HG03139 (cell line): ENCODE data around the gene CRTC1.
"Not testable (repeated sequence)": the region's sequence is repeated elsewhere in the genome, so short reads cannot be mapped to it uniquely, and the experiment has no call there.

Source experiments
- ATAC-seq: cut with Tn5 transposase; IDR thresholded peaks from one replicate; pipeline ENCODE4 v1.9.1; 2021; ENCODE audit not compliant: unreplicated experiment

Gene CRTC1

GRCh38 chr19:18668744-18669523 is 14.5 kb upstream of the CRTC1 start:
- ATAC-seq, result no peak

- no peak for ATAC-seq
These were observed 14.0 kb upstream of the CRTC1 start for GRCh38 chr19:18669524-18669817.

- ATAC-seq, result no peak
These were observed 13.6 kb upstream of the CRTC1 start for GRCh38 chr19:18669883-18670282.

- no peak for ATAC-seq
These were observed 13.2 kb upstream of the CRTC1 start for GRCh38 chr19:18670312-18670711.

- ATAC-seq, result no peak
These were observed 12.0 kb upstream of the CRTC1 start for GRCh38 chr19:18671303-18672043.

GRCh38 chr19:18672044-18672451 is 11.4 kb upstream of the CRTC1 start:
- ATAC-seq, result no peak

- no peak for ATAC-seq
These were observed 10.7 kb upstream of the CRTC1 start for GRCh38 chr19:18672606-18673337.

GRCh38 chr19:18674616-18675015 is 8.9 kb upstream of the CRTC1 start:
- ATAC-seq, result no peak

GRCh38 chr19:18675779-18676178 is 7.7 kb upstream of the CRTC1 start:
- no peak for ATAC-seq

- no peak for ATAC-seq
These were observed 6.8 kb upstream of the CRTC1 start for GRCh38 chr19:18676692-18677091.

GRCh38 chr19:18677156-18677555 is 6.3 kb upstream of the CRTC1 start:
- no peak for ATAC-seq

- not testable (repeated sequence) for ATAC-seq
These were observed 3.3 kb upstream of the CRTC1 start for GRCh38 chr19:18680148-18680547.

- no peak for ATAC-seq
These were observed 722 bp upstream of the CRTC1 start for GRCh38 chr19:18682807-18683108.

GRCh38 chr19:18683958-18684641 is 620 bp downstream of the CRTC1 start:
- ATAC-seq, result no peak

- no peak for ATAC-seq
These were observed 1.1 kb downstream of the CRTC1 start for GRCh38 chr19:18684642-18684993.

GRCh38 chr19:18685597-18686190 is 2.2 kb downstream of the CRTC1 start:
- ATAC-seq, result no peak

GRCh38 chr19:18687740-18688465 is 4.4 kb downstream of the CRTC1 start:
- ATAC-seq, result no peak

GRCh38 chr19:18696023-18696422 is 12.5 kb downstream of the CRTC1 start:
- ATAC-seq, result no peak

GRCh38 chr19:18697680-18698079 is 14.2 kb downstream of the CRTC1 start:
- no peak for ATAC-seq

- ATAC-seq, result no peak
These were observed 15.1 kb downstream of the CRTC1 start for GRCh38 chr19:18698321-18699167.
